ENCODE data around the gene TNFRSF8.

TNFRSF8 gene

GRCh38 chr1:12064073-12064969, 1.2 kb downstream of the TNFRSF8 start:
- DNase-seq, result no peak

- DNase-seq, result peak in 1 of 5 donors; percentile 78
These were observed 2.8 kb downstream of the TNFRSF8 start for GRCh38 chr1:12065872-12066271.

DNA sequence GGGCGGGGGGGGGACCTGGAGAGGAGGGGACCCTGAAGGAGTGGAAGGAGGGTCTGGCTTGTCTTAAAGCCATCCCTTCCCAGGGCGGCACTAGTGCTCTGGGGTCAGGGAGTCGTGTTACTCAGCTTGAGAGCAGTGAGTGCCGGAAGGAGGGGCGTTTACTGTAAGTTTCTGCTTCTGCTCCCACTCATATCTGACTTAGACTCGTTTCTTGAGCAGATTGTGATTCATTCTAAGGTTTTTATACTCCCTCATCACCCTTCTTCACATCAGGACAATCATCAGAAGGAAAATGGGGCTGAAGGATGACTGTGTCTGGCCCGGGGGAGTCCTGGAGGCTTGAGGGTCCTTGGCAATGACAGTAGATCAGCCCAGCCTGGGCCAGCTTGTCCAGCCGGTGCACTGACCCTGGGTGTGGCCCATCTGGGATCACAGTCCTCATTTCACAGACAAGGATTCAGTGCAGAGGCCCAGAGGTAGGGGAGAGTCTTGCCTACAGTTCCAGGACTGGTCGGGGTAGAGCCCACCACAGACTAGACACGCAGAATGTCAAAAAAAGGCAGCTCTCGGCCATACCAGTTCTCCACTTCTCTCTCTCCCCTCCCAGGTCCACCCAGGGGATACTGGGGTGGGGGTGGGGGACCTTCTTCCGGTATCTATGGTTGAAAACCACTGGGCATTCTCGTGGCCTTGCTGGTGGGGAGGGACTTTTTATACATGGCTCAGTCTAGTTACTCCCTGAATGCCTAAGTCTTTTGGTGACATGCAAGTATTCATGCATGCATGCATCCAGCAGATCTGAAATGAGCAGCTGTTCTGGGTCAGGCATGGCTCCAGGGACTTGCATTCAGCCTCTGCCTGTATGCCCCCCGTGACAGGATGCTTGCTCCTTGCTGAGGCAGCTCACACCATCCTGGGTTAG, 5.1 kb downstream of the TNFRSF8 start:
- DNase-seq, result peak in 1 of 5 donors; percentile 84

GRCh38 chr1:12069623-12070244, 6.6 kb downstream of the TNFRSF8 start:
- no peak for DNase-seq

DNA sequence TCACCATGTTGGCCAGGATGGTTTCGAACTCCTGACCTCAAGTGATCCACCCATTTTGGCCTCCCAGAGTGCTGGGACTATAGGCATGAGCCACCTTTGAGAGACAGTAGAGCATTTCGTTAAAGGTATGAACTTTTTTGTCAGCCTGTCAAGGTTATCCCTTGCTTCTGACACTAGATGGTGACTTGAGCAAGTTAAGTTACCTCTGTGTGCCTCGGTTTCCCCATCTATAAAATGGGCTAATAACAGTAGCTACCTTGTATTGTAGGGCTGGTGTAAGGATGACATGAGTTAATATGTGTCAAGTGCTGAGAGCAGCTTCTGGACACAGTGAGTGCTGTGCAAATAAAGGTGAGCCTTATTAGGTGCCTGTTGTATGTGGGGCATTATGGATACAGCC, 8.8 kb downstream of the TNFRSF8 start:
- no peak for DNase-seq

- DNase-seq, result no peak
These were observed 9.6 kb downstream of the TNFRSF8 start for GRCh38 chr1:12072741-12073140.

DNA sequence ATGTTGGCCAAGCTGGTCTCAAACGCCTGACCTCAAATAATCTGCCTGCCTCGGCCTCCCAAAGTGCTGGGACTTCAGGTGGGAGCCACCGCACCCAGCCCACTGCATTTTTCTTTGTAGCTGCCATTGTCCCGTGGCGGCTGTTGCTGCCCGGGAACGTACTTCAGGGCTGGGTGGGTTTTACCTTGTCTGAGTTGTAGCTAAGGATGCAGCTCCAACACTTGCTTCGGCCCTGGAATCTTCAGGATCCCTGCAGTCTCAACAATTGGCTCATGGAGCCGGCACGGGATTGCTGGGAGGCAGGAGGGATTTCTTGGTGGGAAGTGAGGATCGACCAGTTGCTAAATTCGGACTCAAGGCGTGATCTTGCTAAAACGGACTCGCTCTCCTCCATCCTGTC, 10.7 kb downstream of the TNFRSF8 start:
- DNase-seq, result no peak

GRCh38 chr1:12075195-12076114, 12.4 kb downstream of the TNFRSF8 start:
- no peak for DNase-seq

DNA sequence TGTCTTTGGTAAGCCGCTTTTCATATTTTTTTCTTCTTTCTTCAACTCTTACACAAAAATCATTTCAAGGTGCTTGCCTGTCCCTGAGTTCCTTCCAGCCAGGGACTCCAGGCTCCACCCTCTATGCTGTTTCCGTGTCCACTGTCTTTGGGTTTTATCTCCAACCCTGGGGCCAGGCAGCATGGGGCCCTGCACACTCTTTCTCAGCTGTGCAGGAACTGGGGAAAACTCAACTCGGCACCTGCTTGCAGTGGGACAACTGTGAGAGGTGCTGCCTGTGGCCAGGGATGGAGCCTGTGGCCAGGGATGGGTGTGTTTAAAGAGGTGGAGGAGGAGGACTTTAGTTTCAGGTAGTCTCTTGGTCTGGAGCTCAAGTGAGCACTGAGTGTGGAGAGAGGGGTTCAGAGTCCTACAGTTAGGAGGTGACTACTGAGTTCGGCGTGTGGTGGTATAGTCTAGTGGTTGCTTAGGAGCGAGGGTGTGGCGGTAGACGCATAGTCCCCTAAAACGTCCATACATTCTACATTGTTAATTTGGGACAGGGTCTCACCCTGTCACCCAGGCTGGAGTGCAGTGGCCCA, 13.4 kb downstream of the TNFRSF8 start:
- no peak for DNase-seq

GRCh38 chr1:12078575-12078937, 15.5 kb downstream of the TNFRSF8 start:
- no peak for DNase-seq

DNA sequence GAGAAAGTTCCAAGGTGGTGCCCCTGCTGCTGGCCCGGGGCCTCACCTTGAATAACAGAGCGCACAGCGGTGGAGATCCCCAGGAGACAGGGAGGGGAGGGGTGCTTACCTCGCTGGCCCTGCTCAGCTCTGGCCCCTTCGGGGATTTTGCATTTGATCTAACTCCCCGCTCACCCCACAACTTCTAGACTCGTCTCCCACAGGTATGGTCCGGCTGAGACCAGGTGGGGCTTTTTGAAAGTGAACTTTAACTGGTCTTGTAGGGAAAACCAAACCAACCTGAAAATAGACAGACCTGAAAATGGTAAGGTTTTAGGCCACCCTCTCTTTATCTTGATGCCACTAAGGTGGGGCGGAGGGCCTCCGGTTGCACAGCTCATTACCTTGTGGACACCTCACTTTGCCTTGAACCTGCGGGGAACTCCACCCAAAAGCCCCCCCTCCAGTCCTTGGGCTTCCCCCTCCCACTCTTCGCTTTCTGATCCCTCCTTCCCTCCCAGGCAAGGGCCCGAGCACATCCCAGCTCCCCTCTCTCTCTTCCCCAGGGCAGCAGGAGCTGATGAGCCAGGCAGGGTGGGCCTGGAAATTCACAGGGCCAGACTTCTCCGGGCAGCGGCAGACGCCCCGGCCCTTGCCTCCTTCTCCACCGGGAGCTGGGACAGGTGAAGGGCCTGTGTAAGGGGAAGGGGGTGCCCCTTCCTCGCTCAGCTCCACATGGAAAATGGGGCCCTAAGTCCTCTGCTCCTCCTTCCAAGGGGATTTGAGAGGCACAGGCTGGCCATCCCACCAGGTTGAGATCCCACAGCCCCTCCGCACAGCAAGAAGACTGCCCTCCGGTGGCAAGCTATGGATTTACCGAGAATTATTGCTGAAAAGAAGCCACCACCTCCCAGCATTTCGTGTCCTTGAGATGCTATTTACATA, 16.1 kb downstream of the TNFRSF8 start:
- DNase-seq, result peak in 1 of 5 donors; percentile 67

- DNase-seq, result no peak
These were observed 17.1 kb downstream of the TNFRSF8 start for GRCh38 chr1:12080156-12080555.

- DNase-seq, result no peak
These were observed 17.9 kb downstream of the TNFRSF8 start for GRCh38 chr1:12080773-12081556.

- no peak for DNase-seq
These were observed 18.7 kb downstream of the TNFRSF8 start for GRCh38 chr1:12081648-12082396.

DNA sequence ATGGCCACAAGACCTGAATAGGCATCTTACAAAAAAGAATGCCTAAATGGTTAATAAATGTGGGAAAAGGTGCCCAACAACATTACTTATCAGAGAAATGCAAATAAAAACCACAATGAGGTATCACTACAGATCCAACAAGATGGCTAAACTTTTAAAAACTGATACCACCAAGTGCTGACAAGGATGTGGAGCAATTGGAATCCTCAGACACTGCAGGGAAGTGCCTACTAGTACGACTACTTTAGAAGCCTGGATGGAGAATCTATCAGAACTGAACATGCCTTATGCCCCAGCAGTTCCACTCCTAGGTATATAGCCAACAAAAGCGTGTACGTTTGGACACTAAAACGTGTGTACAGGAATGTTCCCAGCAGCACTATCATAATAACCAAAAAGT, 19.9 kb downstream of the TNFRSF8 start:
- DNase-seq, result no peak

- DNase-seq, result no peak
These were observed 20.7 kb downstream of the TNFRSF8 start for GRCh38 chr1:12083766-12084165.

DNA sequence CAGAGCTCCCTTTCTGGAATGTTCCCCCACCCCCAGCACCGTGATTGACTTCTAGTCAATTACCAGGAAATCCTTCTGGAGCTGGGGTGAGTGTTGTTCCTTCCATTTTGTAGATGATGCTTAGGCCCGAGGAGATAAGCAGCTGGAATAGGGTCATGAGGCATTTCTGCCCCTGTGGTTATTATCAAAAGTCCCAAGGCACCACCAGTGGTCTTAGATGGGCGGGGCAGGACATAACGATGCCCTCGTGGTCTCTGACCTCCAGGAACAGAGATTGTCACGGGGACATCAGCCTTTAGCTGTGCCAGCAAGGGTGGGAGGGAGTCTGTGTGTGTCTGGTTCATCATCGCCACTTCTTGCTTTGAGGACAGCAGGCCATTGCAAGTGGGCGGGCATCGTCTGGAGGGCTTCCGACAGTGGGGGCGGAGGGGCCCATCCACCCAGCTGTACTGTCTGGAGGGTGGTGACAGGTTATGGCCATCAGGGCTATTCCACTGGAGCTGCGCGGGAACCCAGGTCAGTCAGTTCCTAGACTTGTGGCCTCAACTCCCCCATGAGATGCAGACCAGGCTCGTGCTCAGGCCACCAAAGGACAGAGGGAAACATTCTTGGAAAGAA, 22.6 kb downstream of the TNFRSF8 start:
- no peak for DNase-seq

DNA sequence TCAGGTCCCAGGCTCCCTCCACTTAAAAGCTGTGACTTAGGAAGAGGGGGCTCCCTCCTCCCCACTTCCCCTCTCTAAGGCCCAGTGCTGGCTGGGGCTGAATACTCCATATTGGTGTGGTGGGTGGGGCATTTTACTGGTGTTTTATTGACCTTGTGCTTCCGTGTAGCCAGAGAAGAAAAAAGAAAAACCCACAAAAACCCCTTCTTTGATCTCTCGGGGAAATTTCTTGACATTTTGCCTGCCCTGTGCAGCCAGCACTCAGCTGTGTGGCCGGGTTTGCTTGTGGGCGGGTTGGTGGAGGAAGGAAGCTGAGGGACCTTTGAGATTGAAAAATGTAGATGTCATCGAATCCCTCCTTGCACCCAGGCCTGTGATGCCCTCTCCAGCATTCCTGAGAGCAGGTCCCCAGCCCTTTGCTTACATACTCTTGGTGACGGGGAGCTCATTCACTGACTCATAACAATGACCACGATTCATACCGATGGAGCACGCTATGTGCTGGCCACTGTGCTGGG, 24.8 kb downstream of the TNFRSF8 start:
- DNase-seq, result peak in 4 of 5 donors; percentile 20 to 76 (median 28)
